B cell (primary cell): Measurements from ENCODE around the gene SRPK1. TPM values are rescaled to one million over a fixed set of nuclear protein-coding genes. Genes with fewer than 3 reads are reported as not detected.

ENCODE experiments used
- ATAC-seq: fragments of 200-7000 bp; cut with Tn5 transposase; one replicate; pipeline ENCODE4 v1.10.0; 2021; ENCODE audit warnings: low read depth, mild to moderate bottlenecking, moderate number of reproducible peaks, moderate library complexity
- CTCF ChIA-PET: fragments of 350-600 bp; sonication (Branson Sonifier 250); formaldehyde crosslinking; loops from one replicate; lab custom pipeline; 2021; ENCODE audit warnings: antibody characterized with exemption, inconsistent platforms; lab: Charles Lee
- POLR2A ChIA-PET: fragments of 350-600 bp; sonication (Branson Sonifier 250); formaldehyde crosslinking; loops from one replicate; lab custom pipeline; 2021; ENCODE audit warnings: antibody characterized with exemption; lab: Charles Lee
- DNase-seq: peaks from one replicate; pipeline ENCODE4 v3.0.0; 2013
- H2AFZ ChIP-seq: 2 replicates; pipeline ENCODE4 v1.6.1; 2012; ENCODE audit warnings: mild to moderate bottlenecking, low read depth, low read length; ENCODE audit not compliant: insufficient read depth, poor library complexity, severe bottlenecking
- H3K27ac ChIP-seq, 2 donors: 1 replicate in 1 of 2; 2 replicates in 1 of 2; pipeline ENCODE4 v1.5.1; 2012 to 2013; ENCODE audit warnings: low read length in 2 of 2, mild to moderate bottlenecking in 2 of 2, moderate library complexity in 1 of 2
- H3K27me3 ChIP-seq, 4 experiments: fragments of 200-600 bp in 1 of 4; sonication (generic) in 1 of 4; replicated peaks in 1 of 4; 1 replicate in 2 of 4; 2 replicates in 2 of 4; pipeline versions ENCODE4 v1.6.1 to v1.7.0; 2013 to 2016; ENCODE audit warnings: low read length in 3 of 4, mild to moderate bottlenecking in 2 of 4, mixed read lengths in 1 of 4, moderate library complexity in 1 of 4; ENCODE audit not compliant: insufficient read depth in 4 of 4, control insufficient read depth in 3 of 4; ENCODE audit errors: control extremely low read depth in 1 of 4
- H3K36me3 ChIP-seq, 2 experiments: replicated peaks in 1 of 2; 1 replicate in 1 of 2; 2 replicates in 1 of 2; pipeline versions ENCODE4 v1.6.1 to v1.7.1; 2013; ENCODE audit warnings: low read length in 1 of 2; ENCODE audit not compliant: insufficient read depth in 2 of 2, control insufficient read depth in 1 of 2; ENCODE audit errors: control extremely low read depth in 1 of 2, extremely low read depth in 1 of 2
- H3K4me1 ChIP-seq, 2 donors: fragments of 200-600 bp in 1 of 2; sonication (generic) in 1 of 2; 1 replicate in 1 of 2; 2 replicates in 1 of 2; pipeline versions ENCODE4 v1.5.1 to v1.6.1; 2013 to 2017; ENCODE audit warnings: low read length in 2 of 2; ENCODE audit not compliant: control insufficient read depth in 2 of 2, insufficient read depth in 2 of 2
- H3K4me2 ChIP-seq: replicated peaks from 2 replicates; pipeline ENCODE3; 2012; ENCODE audit warnings: mild to moderate bottlenecking, low read depth, low read length; ENCODE audit not compliant: poor library complexity, severe bottlenecking
- H3K4me3 ChIP-seq, 5 experiments: fragments of 200-600 bp in 1 of 5; sonication (generic) in 1 of 5; 1 replicate in 3 of 5; 2 replicates in 2 of 5; pipeline versions ENCODE4 v1.5.1 to v1.7.0; 2011 to 2016; ENCODE audit warnings: low read length in 4 of 5, mild to moderate bottlenecking in 4 of 5, low read depth in 2 of 5, control low read depth in 1 of 5, moderate library complexity in 1 of 5; ENCODE audit not compliant: insufficient read depth in 1 of 5; ENCODE audit errors: control extremely low read depth in 1 of 5, extremely low read depth in 1 of 5
- H3K79me2 ChIP-seq: fragments of 200-600 bp; sonication (generic); one replicate; pipeline ENCODE4 v1.6.0; 2016; ENCODE audit warnings: low read length; ENCODE audit not compliant: control insufficient read depth, insufficient read depth
- H3K9ac ChIP-seq: fragments of 200-600 bp; sonication (generic); 2 replicates; pipeline ENCODE4 v1.6.1; 2017; ENCODE audit warnings: mild to moderate bottlenecking, low read length, moderate library complexity
- H3K9me3 ChIP-seq, 3 donors: one replicate each; pipeline versions ENCODE4 v1.6.1 to v1.7.1; 2013; ENCODE audit warnings: low read length in 2 of 3; ENCODE audit not compliant: control insufficient read depth in 2 of 3, insufficient read depth in 1 of 3; ENCODE audit errors: control extremely low read depth in 1 of 3
- H4K20me1 ChIP-seq: 2 replicates; pipeline ENCODE4 v1.6.0; 2012; ENCODE audit warnings: mild to moderate bottlenecking, low read length; ENCODE audit not compliant: insufficient read depth, control insufficient read depth, poor library complexity, severe bottlenecking
- H3K27ac Mint-ChIP-seq: one replicate; pipeline ENCODE4 v1.8.0; 2021; ENCODE audit warnings: mixed read lengths
- H3K27me3 Mint-ChIP-seq: one replicate; pipeline ENCODE4 v1.8.0; 2021; ENCODE audit warnings: mixed read lengths
- H3K4me1 Mint-ChIP-seq: one replicate; pipeline ENCODE4 v1.8.0; 2021; ENCODE audit warnings: mixed read lengths
- H3K4me3 Mint-ChIP-seq: one replicate; pipeline ENCODE4 v1.8.0; 2021; ENCODE audit warnings: mixed read lengths
- H3K9me3 Mint-ChIP-seq: one replicate; pipeline ENCODE4 v1.8.0; 2022; ENCODE audit warnings: mixed read lengths; ENCODE audit not compliant: insufficient read depth
- EZH2 ChIP-seq: IDR thresholded peaks from 2 replicates; pipeline ENCODE4 v1.6.1; 2012; ENCODE audit warnings: borderline replicate concordance, low read depth, mild to moderate bottlenecking, moderate library complexity, low read length; ENCODE audit not compliant: insufficient read depth, poor library complexity, severe bottlenecking
- WGBS: methylation state at CpG from one replicate; pipeline ENCODE4 v1.1.5; 2013; ENCODE audit warnings: missing lambda C conversion rate; ENCODE audit not compliant: insufficient coverage; 5-methylcytosine and 5-hydroxymethylcytosine counted together
- intact Hi-C: fragments of 100-400 bp; cut with micrococcal nuclease; formaldehyde crosslinking; loops from one replicate; pipeline ENCODE4 v1.10.0; 2022
- polyA plus RNA-seq: library from polyadenylated mRNA; depleted of rRNA; stranded (reverse); fragments of >200 nt; gene quantifications from 2 replicates; pipeline ENCODE4 v1.2.3, GENCODE V29; 2012
- total RNA-seq, 2 donors: library from RNA; stranded (reverse); fragments of 120-200 nt in 1 of 2; gene quantifications; 1 replicate in 1 of 2; 2 replicates in 1 of 2; pipeline versions ENCODE4 v1.2.3 to v1.2.4, GENCODE V29; 2013 to 2022
- TF ChIP-seq, protein P1 (sequence below): fragments of 200-600 bp; IDR thresholded peaks from one replicate; pipeline ENCODE4 v1.8.0; 2022; ENCODE audit warnings: antibody characterized with exemption, mild to moderate bottlenecking

The SRPK1 gene
- total and polyA plus RNA-seq, 2 donors (not counting 1 experiment from before 2014, with no cell fraction given): 9.7 to 53.3 TPM

DNA sequence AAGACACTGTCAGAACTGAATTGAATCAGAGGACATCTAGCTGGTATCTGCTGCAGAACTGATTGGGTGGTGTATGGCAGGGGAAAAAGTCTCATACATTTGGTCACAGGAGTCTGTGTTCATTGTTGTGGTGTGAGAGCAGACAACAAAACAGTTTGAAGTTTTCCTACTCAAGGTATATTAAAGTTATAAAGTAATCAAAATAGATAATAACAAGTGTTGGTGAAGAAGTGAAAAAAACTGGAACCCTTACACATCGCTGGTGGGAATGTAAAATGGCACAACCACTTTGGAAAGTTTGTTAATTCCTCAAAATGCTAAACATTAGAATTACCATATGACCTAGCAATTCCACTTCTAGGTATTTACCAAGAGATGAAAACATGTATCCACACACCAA, 24.7 kb downstream of the SRPK1 start:
- ChIA-PET POLR2A (no interaction called here), CTCF (no interaction called here)
- H3K27ac Mint-ChIP-seq: no peak overlapping the region
- H3K4me3 ChIP-seq: no peak overlapping the region
- no peaks in the 10 kb centered on the region for H3K9me3 ChIP-seq
- H3K9ac ChIP-seq: no peak overlapping the region
- no peaks in the 10 kb centered on the region for H3K27me3 Mint-ChIP-seq
- H3K27ac ChIP-seq: no peak overlapping the region
- peaks cover 10% of the 10 kb centered on the region for H4K20me1 ChIP-seq
- ATAC-seq (no peak), DNase-seq (no peak)
- H3K9me3 Mint-ChIP-seq: no peaks in the 10 kb centered on the region
- H3K4me2 ChIP-seq: no peak overlapping the region
- TF ChIP-seq, protein P1, sequence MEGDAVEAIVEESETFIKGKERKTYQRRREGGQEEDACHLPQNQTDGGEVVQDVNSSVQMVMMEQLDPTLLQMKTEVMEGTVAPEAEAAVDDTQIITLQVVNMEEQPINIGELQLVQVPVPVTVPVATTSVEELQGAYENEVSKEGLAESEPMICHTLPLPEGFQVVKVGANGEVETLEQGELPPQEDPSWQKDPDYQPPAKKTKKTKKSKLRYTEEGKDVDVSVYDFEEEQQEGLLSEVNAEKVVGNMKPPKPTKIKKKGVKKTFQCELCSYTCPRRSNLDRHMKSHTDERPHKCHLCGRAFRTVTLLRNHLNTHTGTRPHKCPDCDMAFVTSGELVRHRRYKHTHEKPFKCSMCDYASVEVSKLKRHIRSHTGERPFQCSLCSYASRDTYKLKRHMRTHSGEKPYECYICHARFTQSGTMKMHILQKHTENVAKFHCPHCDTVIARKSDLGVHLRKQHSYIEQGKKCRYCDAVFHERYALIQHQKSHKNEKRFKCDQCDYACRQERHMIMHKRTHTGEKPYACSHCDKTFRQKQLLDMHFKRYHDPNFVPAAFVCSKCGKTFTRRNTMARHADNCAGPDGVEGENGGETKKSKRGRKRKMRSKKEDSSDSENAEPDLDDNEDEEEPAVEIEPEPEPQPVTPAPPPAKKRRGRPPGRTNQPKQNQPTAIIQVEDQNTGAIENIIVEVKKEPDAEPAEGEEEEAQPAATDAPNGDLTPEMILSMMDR: no peak
- TF ChIP-seq EZH2: no peak
- H3K4me3 Mint-ChIP-seq: no peak overlapping the region
- intact Hi-C loops: no loop called here
- peaks cover 21% of the 10 kb centered on the region for H3K4me1 Mint-ChIP-seq
- H3K36me3 ChIP-seq: peaks cover 0 to 8% of the 10 kb centered on the region in 2 experiments
- H3K27me3 ChIP-seq: no peaks in the 10 kb centered on the region
- H3K79me2 ChIP-seq: peaks cover 69% of the 10 kb centered on the region
- no peaks in the 10 kb centered on the region for H3K4me1 ChIP-seq
- WGBS: no CpG with 5 or more reads among the region's 1 CpG
- no peak overlapping the region for H2AFZ ChIP-seq

DNA sequence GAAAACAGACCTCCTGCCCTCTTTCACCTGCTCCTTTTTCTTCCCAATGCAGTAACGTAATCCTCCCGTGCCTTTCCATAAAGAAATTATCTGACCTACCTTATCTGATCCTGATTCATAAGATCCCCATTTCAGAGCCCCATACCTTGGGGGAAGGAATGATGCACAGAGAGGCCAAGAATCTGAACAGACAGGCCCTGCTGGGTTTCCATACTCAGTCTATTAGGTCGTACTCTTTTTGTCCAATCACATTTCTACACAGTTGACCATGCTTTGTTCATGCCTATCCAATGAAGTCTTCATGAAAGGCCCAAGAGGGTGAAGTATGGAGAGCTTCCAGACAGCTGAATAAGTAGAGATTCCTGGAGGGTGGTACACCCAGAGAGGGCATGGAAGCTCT, 25.3 kb downstream of the SRPK1 start:
- TF ChIP-seq, protein P1: no peak

More for the DNA sequence above, 25.3 kb downstream of the SRPK1 start:
- H3K79me2 ChIP-seq: peaks cover 64% of the 10 kb centered on the region
- Mint-ChIP-seq H3K9me3 (no peaks in the 10 kb centered on the region), H3K4me3 (no peak overlapping the region), H3K27ac (no peak overlapping the region), H3K4me1 (peaks cover 21% of the 10 kb centered on the region), H3K27me3 (no peaks in the 10 kb centered on the region)
- ChIA-PET POLR2A (no interaction called here), CTCF (no interaction called here)
- H3K4me2 ChIP-seq: no peak overlapping the region
- intact Hi-C loops: no loop called here
- DNase-seq (no peak), ATAC-seq (no peak)
- 83% methylated on average over 2 of the region's 3 CpGs for WGBS
- H3K4me3 ChIP-seq: no peak overlapping the region
- H4K20me1 ChIP-seq: peaks cover 10% of the 10 kb centered on the region
- peaks cover 0 to 8% of the 10 kb centered on the region in 2 experiments for H3K36me3 ChIP-seq
- H3K27ac ChIP-seq: no peak overlapping the region
- H3K27me3 ChIP-seq: no peaks in the 10 kb centered on the region
- no peak overlapping the region for H3K9ac ChIP-seq
- no peaks in the 10 kb centered on the region for H3K4me1 ChIP-seq
- H3K9me3 ChIP-seq: no peaks in the 10 kb centered on the region
- H2AFZ ChIP-seq: no peak overlapping the region
